ENCODE data around the gene SAPCD2. TPM values are rescaled to one million over a fixed set of nuclear protein-coding genes. Genes with fewer than 3 reads are reported as not detected.

Gene SAPCD2
- total RNA-seq, 2 experiments from 2014 or later = 56.8 to 57.0 TPM

GRCh38 chr9:137112564-137113384 lies 42.4 kb upstream of the SAPCD2 start:
- Mint-ChIP-seq H3K27me3 (ENCODE audit: low read depth) (no peaks in the 10 kb centered on the region), H3K27ac (peak overlapping the region; percentile 73), H3K4me3 (peak overlapping the region; percentile 74), H3K36me3 (ENCODE audit: low read depth) (peaks cover 12% of the 10 kb centered on the region), H3K9me3 (ENCODE audit: insufficient read depth) (no peaks in the 10 kb centered on the region), H3K4me1 (ENCODE audit: low read depth) (peaks cover 11% of the 10 kb centered on the region)
- no peak for DNase-seq
- ChIA-PET CTCF (interaction anchor here (0.8 to 3.4 kb wide), 6 partner anchors 17 to 124 kb away, joined by 3 to 18 read pairs (median 4); partner anchors contain the start of gene MAN1B1), POLR2A (interaction anchor here (1.1 to 2.3 kb wide), 6 partner anchors 17 to 128 kb away, joined by 3 to 11 read pairs (median 8); partner anchors contain the start of genes MAN1B1 and TUBB4B)
- no peak for ATAC-seq

GRCh38 chr9:137111788-137112563 lies 41.6 kb upstream of the SAPCD2 start:
- peaks cover 12% of the 10 kb centered on the region for H3K36me3 Mint-ChIP-seq (ENCODE audit: low read depth)
- no peak for DNase-seq
- H3K27me3 Mint-ChIP-seq (ENCODE audit: low read depth) = no peaks in the 10 kb centered on the region
- H3K4me3 Mint-ChIP-seq = no peak overlapping the region
- H3K27ac Mint-ChIP-seq = no peak overlapping the region
- CTCF ChIA-PET = interaction anchor here (3.4 kb wide), 1 partner anchor 16 kb away, joined by 18 read pairs; no protein-coding TSS in a partner anchor
- no peak for ATAC-seq
- POLR2A ChIA-PET = interaction anchor here (1.3 to 2.3 kb wide), 5 partner anchors 16 to 129 kb away, joined by 3 to 11 read pairs (median 8); partner anchors contain the start of genes MAN1B1 and TUBB4B
- peaks cover 11% of the 10 kb centered on the region for H3K4me1 Mint-ChIP-seq (ENCODE audit: low read depth)
- no peaks in the 10 kb centered on the region for H3K9me3 Mint-ChIP-seq (ENCODE audit: insufficient read depth)

DNA sequence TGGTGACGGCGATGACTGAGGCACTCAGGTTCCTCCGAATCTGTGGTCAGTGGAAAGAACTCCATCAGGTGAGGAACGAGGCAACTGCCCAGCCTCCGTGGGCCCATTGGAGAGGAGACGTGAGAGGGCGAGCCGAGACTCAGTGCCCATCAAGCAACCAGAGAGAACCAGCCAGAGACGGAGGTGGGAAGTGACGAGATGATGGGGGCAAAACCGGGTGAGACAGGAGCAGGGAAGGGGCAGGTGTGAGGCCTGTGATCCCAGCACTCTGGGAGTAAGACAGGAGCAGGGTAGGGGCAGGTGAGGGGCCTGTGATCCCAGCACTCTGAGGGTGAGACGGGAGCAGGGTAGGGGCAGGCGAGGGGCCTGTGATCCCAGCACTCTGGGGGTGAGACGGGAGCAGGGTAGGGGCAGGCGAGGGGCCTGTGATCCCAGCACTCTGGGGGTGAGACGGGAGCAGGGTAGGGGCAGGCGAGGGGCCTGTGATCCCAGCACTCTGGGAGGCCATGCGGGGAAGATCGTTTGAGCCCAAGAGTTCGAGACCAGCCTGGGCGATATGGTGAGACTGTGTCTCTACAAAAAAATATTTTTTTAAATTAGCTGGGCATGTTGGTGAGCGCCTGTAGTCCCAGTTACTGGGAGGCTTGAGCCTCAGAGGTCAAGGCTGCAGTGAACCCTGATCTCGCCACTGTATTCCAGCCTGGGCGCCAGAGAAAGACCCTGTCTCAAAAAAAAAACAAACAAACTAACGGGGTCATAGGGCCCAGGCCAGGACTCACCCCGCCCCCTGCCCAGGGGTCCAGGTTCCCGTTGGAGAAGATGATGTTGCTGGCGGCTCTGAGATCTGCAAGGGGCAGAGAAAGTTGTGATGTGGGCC lies 40.8 kb upstream of the SAPCD2 start:
- CTCF ChIA-PET = interaction anchor here (3.4 kb wide), 1 partner anchor 15 kb away, joined by 18 read pairs; no protein-coding TSS in a partner anchor
- H3K9me3 Mint-ChIP-seq (ENCODE audit: insufficient read depth) = no peaks in the 10 kb centered on the region

GRCh38 chr9:137110147-137110910 lies 40.0 kb upstream of the SAPCD2 start:
- POLR2A ChIA-PET = no interaction called here
- Mint-ChIP-seq H3K36me3 (ENCODE audit: low read depth) (peaks cover 12% of the 10 kb centered on the region), H3K27ac (peak overlapping the region; percentile 33), H3K27me3 (ENCODE audit: low read depth) (no peaks in the 10 kb centered on the region), H3K4me1 (ENCODE audit: low read depth) (peaks cover 11% of the 10 kb centered on the region), H3K4me3 (no peak overlapping the region), H3K9me3 (ENCODE audit: insufficient read depth) (no peaks in the 10 kb centered on the region)
- CTCF ChIA-PET = no interaction called here
- ATAC-seq (no peak), DNase-seq (no peak)

More for the DNA sequence above, 40.8 kb upstream of the SAPCD2 start:
- Mint-ChIP-seq H3K36me3 (ENCODE audit: low read depth) (peaks cover 12% of the 10 kb centered on the region), H3K4me3 (no peak overlapping the region), H3K27ac (peak overlapping the region; percentile 33), H3K4me1 (ENCODE audit: low read depth) (peaks cover 11% of the 10 kb centered on the region), H3K27me3 (ENCODE audit: low read depth) (no peaks in the 10 kb centered on the region)
- POLR2A ChIA-PET = no interaction called here
- DNase-seq (no peak), ATAC-seq (no peak)

- H3K4me3 Mint-ChIP-seq = no peak overlapping the region
- H3K27me3 Mint-ChIP-seq (ENCODE audit: low read depth) = no peaks in the 10 kb centered on the region
- ChIA-PET POLR2A (no interaction called here), CTCF (interaction anchor here (1.8 kb wide), 1 partner anchor 14 kb away, joined by 6 read pairs; no protein-coding TSS in a partner anchor)
- no peak for DNase-seq
- H3K36me3 Mint-ChIP-seq (ENCODE audit: low read depth) = peaks cover 12% of the 10 kb centered on the region
- no peaks in the 10 kb centered on the region for H3K9me3 Mint-ChIP-seq (ENCODE audit: insufficient read depth)
- no peak for ATAC-seq
- H3K4me1 Mint-ChIP-seq (ENCODE audit: low read depth) = peaks cover 8% of the 10 kb centered on the region
- H3K27ac Mint-ChIP-seq = no peak overlapping the region
Measured at GRCh38 chr9:137109250-137110146, 39.1 kb upstream of the SAPCD2 start.

DNA sequence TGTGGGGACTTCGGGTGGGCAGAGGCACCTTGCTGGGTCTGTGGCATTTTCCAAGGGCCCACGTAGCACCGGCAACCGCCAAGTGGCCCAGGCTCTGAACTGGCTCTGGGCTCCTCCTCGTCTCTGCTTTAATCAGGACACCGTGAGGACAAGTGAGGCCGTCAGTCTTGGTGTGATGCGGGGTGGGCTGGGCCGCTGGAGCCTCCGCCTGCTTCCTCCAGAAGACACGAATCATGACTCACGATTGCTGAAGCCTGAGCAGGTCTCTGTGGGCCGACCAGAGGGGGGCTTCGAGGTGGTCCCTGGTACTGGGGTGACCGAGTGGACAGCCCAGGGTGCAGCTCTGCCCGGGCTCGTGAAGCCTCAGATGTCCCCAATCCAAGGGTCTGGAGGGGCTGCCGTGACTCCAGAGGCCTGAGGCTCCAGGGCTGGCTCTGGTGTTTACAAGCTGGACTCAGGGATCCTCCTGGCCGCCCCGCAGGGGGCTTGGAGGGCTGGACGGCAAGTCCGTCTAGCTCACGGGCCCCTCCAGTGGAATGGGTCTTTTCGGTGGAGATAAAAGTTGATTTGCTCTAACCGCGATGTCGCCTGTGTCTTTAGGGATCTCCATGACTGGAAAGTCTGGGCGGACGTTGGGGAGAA lies 38.4 kb upstream of the SAPCD2 start:
- Mint-ChIP-seq H3K9me3 (ENCODE audit: insufficient read depth) (no peaks in the 10 kb centered on the region), H3K4me1 (ENCODE audit: low read depth) (peaks cover 8% of the 10 kb centered on the region), H3K27ac (no peak overlapping the region), H3K4me3 (no peak overlapping the region), H3K27me3 (ENCODE audit: low read depth) (no peaks in the 10 kb centered on the region), H3K36me3 (ENCODE audit: low read depth) (peaks cover 12% of the 10 kb centered on the region)
- ChIA-PET CTCF (interaction anchor here (1.8 kb wide), 1 partner anchor 13 kb away, joined by 6 read pairs; no protein-coding TSS in a partner anchor), POLR2A (interaction anchor here (3.7 kb wide), 1 partner anchor 12 kb away, joined by 10 read pairs; no protein-coding TSS in a partner anchor)
- DNase-seq = no peak
- no peak for ATAC-seq

DNA sequence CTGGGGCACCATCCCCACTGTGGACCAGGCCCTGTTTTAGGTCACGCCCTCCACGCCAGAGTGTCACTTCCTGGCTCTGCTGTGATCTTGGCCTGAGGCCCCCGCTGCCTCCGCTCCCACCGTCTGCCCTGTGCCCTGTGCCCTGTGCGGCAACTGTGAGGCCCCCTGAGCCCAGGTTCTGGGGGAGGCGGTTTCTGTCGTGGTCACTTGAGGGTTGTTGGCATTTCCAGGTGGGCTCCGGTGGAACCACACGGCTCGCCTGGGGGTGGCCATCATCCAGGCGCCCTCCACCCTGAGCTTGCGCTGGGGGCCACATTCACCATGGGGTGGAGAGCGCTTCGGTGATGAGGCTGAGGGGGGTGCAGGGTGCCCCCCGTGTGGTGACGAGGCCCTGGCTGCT lies 37.6 kb upstream of the SAPCD2 start:
- Mint-ChIP-seq H3K9me3 (ENCODE audit: insufficient read depth) (no peaks in the 10 kb centered on the region), H3K4me1 (ENCODE audit: low read depth) (peaks cover 3% of the 10 kb centered on the region), H3K4me3 (no peak overlapping the region), H3K36me3 (ENCODE audit: low read depth) (peaks cover 10% of the 10 kb centered on the region), H3K27ac (no peak overlapping the region), H3K27me3 (ENCODE audit: low read depth) (no peaks in the 10 kb centered on the region)
- ChIA-PET POLR2A (interaction anchor here (0.9 to 3.7 kb wide), 2 partner anchors 12 to 22 kb away, joined by 3 to 10 read pairs; no protein-coding TSS in a partner anchor), CTCF (interaction anchor here (1.8 kb wide), 1 partner anchor 12 kb away, joined by 6 read pairs; no protein-coding TSS in a partner anchor)
- ATAC-seq (no peak), DNase-seq (no peak)

DNA sequence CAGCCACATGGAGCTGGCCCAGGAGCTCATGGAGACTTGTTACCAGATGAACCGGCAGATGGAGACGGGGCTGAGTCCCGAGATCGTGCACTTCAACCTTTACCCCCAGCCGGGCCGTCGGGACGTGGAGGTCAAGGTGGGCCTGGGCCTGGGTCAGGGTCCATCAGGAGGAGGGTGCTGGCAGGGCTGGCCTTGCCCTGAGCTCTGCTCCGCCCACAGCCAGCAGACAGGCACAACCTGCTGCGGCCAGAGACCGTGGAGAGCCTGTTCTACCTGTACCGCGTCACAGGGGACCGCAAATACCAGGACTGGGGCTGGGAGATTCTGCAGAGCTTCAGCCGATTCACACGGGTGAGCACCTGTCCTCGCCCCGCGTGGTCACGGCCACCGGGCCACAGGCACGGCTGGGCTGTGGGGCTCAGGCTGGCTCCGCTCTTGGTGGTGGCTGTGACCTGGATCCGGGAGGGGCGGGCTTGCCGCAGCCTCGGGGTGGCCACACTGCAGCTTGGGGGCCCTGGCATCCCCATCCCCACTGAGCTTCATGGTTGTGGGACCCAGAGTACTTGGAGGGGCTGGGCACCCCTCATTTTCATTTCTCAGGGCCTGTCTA lies 37.1 kb upstream of the SAPCD2 start:
- H3K36me3 Mint-ChIP-seq (ENCODE audit: low read depth) = peaks cover 10% of the 10 kb centered on the region
- ATAC-seq (no peak), DNase-seq (no peak)
- POLR2A ChIA-PET = interaction anchor here (0.9 to 3.7 kb wide), 2 partner anchors 11 to 23 kb away, joined by 3 to 10 read pairs; no protein-coding TSS in a partner anchor
- H3K9me3 Mint-ChIP-seq (ENCODE audit: insufficient read depth) = no peaks in the 10 kb centered on the region
- CTCF ChIA-PET = interaction anchor here (1.1 to 1.7 kb wide), 2 partner anchors 12 to 129 kb away, joined by 4 to 5 read pairs; no protein-coding TSS in a partner anchor
- H3K27ac Mint-ChIP-seq = no peak overlapping the region
- H3K4me1 Mint-ChIP-seq (ENCODE audit: low read depth) = no peaks in the 10 kb centered on the region
- no peaks in the 10 kb centered on the region for H3K27me3 Mint-ChIP-seq (ENCODE audit: low read depth)
- H3K4me3 Mint-ChIP-seq = no peak overlapping the region

GRCh38 chr9:137106662-137107250 lies 36.4 kb upstream of the SAPCD2 start:
- DNase-seq (no peak), ATAC-seq (no peak)
- Mint-ChIP-seq H3K36me3 (ENCODE audit: low read depth) (peaks cover 10% of the 10 kb centered on the region), H3K4me1 (ENCODE audit: low read depth) (no peaks in the 10 kb centered on the region), H3K4me3 (no peak overlapping the region), H3K9me3 (ENCODE audit: insufficient read depth) (no peaks in the 10 kb centered on the region), H3K27ac (no peak overlapping the region), H3K27me3 (ENCODE audit: low read depth) (no peaks in the 10 kb centered on the region)
- ChIA-PET CTCF (interaction anchor here (1.1 to 1.7 kb wide), 2 partner anchors 11 to 130 kb away, joined by 4 to 5 read pairs; no protein-coding TSS in a partner anchor), POLR2A (interaction anchor here (0.7 to 3.7 kb wide), 2 partner anchors 9 to 10 kb away, joined by 3 to 10 read pairs; no protein-coding TSS in a partner anchor)
